NCI-H510A (cell line): Measurements from ENCODE around the gene PNKP.
"Not testable (repeated sequence)": the region's sequence is repeated elsewhere in the genome, so short reads cannot be mapped to it uniquely, and the experiment has no call there.

Experiments used
- DNase-seq: peaks from one replicate; lab custom pipeline; 2025; lab: John Stamatoyannopoulos, UW

PNKP gene

GRCh38 chr19:49823472-49823871 is 43.9 kb downstream of the PNKP start:
- peak; percentile 82 for DNase-seq

- peak; percentile 70 for DNase-seq
Observed at GRCh38 chr19:49820125-49820524, 47.3 kb downstream of the PNKP start.

GRCh38 chr19:49819452-49820115 is 47.8 kb downstream of the PNKP start:
- not testable (repeated sequence) for DNase-seq

GRCh38 chr19:49818649-49819370 is 48.6 kb downstream of the PNKP start:
- no peak for DNase-seq

- DNase-seq = peak; percentile 62
Observed at GRCh38 chr19:49817964-49818648, 49.3 kb downstream of the PNKP start, which contains the start of gene MED25. TSS of gene MED25 (plus strand) at chr19:49818289. CDS start at chr19:49818342, 53 bp downstream.

- DNase-seq = no peak
Observed at GRCh38 chr19:49816590-49816989, 50.8 kb downstream of the PNKP start.

- DNase-seq = no peak
Observed at GRCh38 chr19:49814010-49814409, 53.4 kb downstream of the PNKP start.

GRCh38 chr19:49812997-49813861 is 54.1 kb downstream of the PNKP start, which contains the start of gene FUZ:
TSS of gene FUZ (minus strand) at chr19:49813292. CDS start at chr19:49813106, 186 bp downstream.
- DNase-seq = peak; percentile 94

- DNase-seq = no peak
Observed at GRCh38 chr19:49812452-49812996, 54.9 kb downstream of the PNKP start.

GRCh38 chr19:49811328-49811727 is 56.0 kb downstream of the PNKP start:
- DNase-seq = no peak
